GM12892 (cell line): ENCODE measurements around the gene KTN1.

ENCODE experiments used
- POLR2A ChIP-seq: IDR thresholded peaks from 2 replicates; pipeline ENCODE4 v1.6.1; 2011; ENCODE audit warnings: low read depth, low read length, control low read depth
- POLR2AphosphoS5 ChIP-seq: IDR thresholded peaks from 2 replicates; pipeline ENCODE4 v1.6.1; 2011; ENCODE audit warnings: low read depth, low read length, control low read depth

DNA sequence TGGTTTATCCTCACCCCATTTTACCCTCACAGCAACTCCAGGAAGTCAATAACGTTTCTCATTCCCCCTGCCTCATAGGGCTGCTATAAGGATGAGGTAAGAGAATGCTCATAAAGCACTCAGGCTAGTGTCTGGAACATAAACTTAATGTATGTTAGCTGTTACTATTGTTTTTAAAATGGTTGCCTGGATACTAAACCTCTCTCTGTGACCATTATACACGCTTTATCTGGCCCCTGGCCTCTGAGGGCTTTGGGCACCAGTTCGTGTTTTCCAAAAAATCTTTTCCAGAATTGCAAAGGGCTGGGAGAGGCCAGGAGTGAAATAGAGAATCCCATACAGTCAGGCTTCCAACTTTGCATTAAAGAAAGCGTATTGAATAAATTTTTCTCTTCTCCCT is 113.9 kb downstream of the KTN1 start:
- TF ChIP-seq POLR2AphosphoS5 (no peak), POLR2A (no peak)
